GM23338 (cell line): ENCODE measurements around the gene DACT2. TPM values are rescaled to one million over a fixed set of nuclear protein-coding genes. Genes with fewer than 3 reads are reported as not detected.

Source experiments
- ATAC-seq: fragments of 200-7000 bp; cut with Tn5 transposase; 3 replicates; pipeline ENCODE4 v1.9.1; 2020
- DNase-seq: peaks from one replicate; pipeline ENCODE4 v3.0.0-alpha.2; 2015; ENCODE audit warnings: low spot score
- H2AFZ ChIP-seq: fragments of 200-600 bp; sonication (generic); 2 replicates; pipeline ENCODE4 v1.8.0; 2016; ENCODE audit warnings: antibody characterized with exemption, mild to moderate bottlenecking, moderate library complexity
- H3F3A ChIP-seq: fragments of 200-600 bp; sonication (generic); replicated peaks from 2 replicates; pipeline ENCODE4 v1.8.0; 2017; ENCODE audit warnings: antibody characterized with exemption, mixed run types, low read depth
- H3K27ac ChIP-seq: fragments of 200-600 bp; sonication (generic); 2 replicates; pipeline ENCODE4 v1.6.1; 2016; ENCODE audit warnings: low read depth
- H3K27me3 ChIP-seq: fragments of 200-600 bp; sonication (generic); 2 replicates; pipeline ENCODE4 v1.8.0; 2016; ENCODE audit warnings: mild to moderate bottlenecking, mixed run types, moderate library complexity; ENCODE audit not compliant: insufficient read depth
- H3K36me3 ChIP-seq: fragments of 200-600 bp; sonication (generic); 2 replicates; pipeline ENCODE4 v1.8.0; 2016; ENCODE audit warnings: mild to moderate bottlenecking; ENCODE audit not compliant: insufficient read depth
- H3K4me1 ChIP-seq: fragments of 200-600 bp; sonication (generic); 2 replicates; pipeline ENCODE4 v1.8.0; 2016; ENCODE audit warnings: mild to moderate bottlenecking, moderate library complexity; ENCODE audit not compliant: insufficient read depth
- H3K4me2 ChIP-seq: fragments of 200-600 bp; sonication (generic); 2 replicates; pipeline ENCODE4 v1.7.1; 2017; ENCODE audit warnings: mixed run types
- H3K4me3 ChIP-seq: fragments of 200-600 bp; sonication (generic); 2 replicates; pipeline ENCODE4 v1.6.1; 2016; ENCODE audit warnings: mixed run types
- H3K79me2 ChIP-seq: fragments of 200-600 bp; sonication (generic); replicated peaks from 2 replicates; pipeline ENCODE4 v1.8.0; 2017; ENCODE audit warnings: mild to moderate bottlenecking; ENCODE audit not compliant: insufficient read depth
- H3K9me2 ChIP-seq: fragments of 200-600 bp; sonication (generic); 2 replicates; pipeline ENCODE4 v1.8.0; 2017; ENCODE audit not compliant: insufficient read depth
- H4K20me1 ChIP-seq: fragments of 200-600 bp; sonication (generic); replicated peaks from 2 replicates; pipeline ENCODE4 v1.8.0; 2017; ENCODE audit warnings: mild to moderate bottlenecking; ENCODE audit not compliant: insufficient read depth
- H3K27ac Mint-ChIP-seq: 2 replicates; pipeline ENCODE4 v1.8.0; 2020; ENCODE audit warnings: inconsistent platforms, mild to moderate bottlenecking, moderate library complexity, mixed read lengths
- H3K27me3 Mint-ChIP-seq: 3 replicates; pipeline ENCODE4 v1.8.0; 2022; ENCODE audit warnings: low read depth, mild to moderate bottlenecking, moderate library complexity, mixed read lengths, inconsistent platforms; ENCODE audit not compliant: insufficient read depth, poor library complexity
- H3K36me3 Mint-ChIP-seq: 3 replicates; pipeline ENCODE4 v1.8.0; 2021; ENCODE audit warnings: low read depth, mild to moderate bottlenecking, inconsistent platforms, moderate library complexity, mixed read lengths
- H3K4me1 Mint-ChIP-seq: 3 replicates; pipeline ENCODE4 v1.8.0; 2020; ENCODE audit warnings: mild to moderate bottlenecking, inconsistent platforms, mixed read lengths
- H3K4me3 Mint-ChIP-seq: 3 replicates; pipeline ENCODE4 v1.8.0; 2021; ENCODE audit warnings: moderate library complexity, mild to moderate bottlenecking, inconsistent platforms, mixed read lengths
- H3K9me3 Mint-ChIP-seq: 3 replicates; pipeline ENCODE4 v1.8.0; 2020; ENCODE audit warnings: moderate library complexity, mild to moderate bottlenecking, inconsistent platforms, mixed read lengths
- ZNF114 ChIP-seq: fragments of 250-450 bp; sonication (Bioruptor Pico); IDR thresholded peaks from 2 replicates; pipeline ENCODE4 v1.5.0; 2020; ENCODE audit warnings: mild to moderate bottlenecking, moderate library complexity
- ZNF331 ChIP-seq: fragments of 250-450 bp; sonication (Bioruptor Pico); IDR thresholded peaks from 2 replicates; pipeline ENCODE4 v1.5.0; 2020; ENCODE audit warnings: low read depth, mild to moderate bottlenecking, moderate library complexity
- polyA plus RNA-seq: library from polyadenylated mRNA; unstranded; fragments of >200 nt; fragmentation: Nextera tagmentation; extraction: Ambion mirVana; gene quantifications from 2 replicates; pipeline ENCODE4 v1.2.1, GENCODE V29; 2016
- total RNA-seq: library from RNA; depleted of rRNA; stranded (reverse); fragments of >200 nt; shearing (Covaris generic); gene quantifications from 2 replicates; pipeline ENCODE4 v1.2.3, GENCODE V29; 2014
- TF ChIP-seq, protein P1 (sequence below): fragments of 250-450 bp; sonication (Bioruptor Pico); IDR thresholded peaks from 2 replicates; pipeline ENCODE4 v1.5.0; 2020; ENCODE audit warnings: mild to moderate bottlenecking, moderate library complexity
- TF ChIP-seq, protein P2 (sequence below): IDR thresholded peaks from 2 replicates; pipeline ENCODE4 v1.6.1; 2016; ENCODE audit warnings: antibody characterized with exemption

Gene DACT2
- total and polyA plus RNA-seq, 2 experiments from 2014 or later = 1.8 to 10.6 TPM

DNA sequence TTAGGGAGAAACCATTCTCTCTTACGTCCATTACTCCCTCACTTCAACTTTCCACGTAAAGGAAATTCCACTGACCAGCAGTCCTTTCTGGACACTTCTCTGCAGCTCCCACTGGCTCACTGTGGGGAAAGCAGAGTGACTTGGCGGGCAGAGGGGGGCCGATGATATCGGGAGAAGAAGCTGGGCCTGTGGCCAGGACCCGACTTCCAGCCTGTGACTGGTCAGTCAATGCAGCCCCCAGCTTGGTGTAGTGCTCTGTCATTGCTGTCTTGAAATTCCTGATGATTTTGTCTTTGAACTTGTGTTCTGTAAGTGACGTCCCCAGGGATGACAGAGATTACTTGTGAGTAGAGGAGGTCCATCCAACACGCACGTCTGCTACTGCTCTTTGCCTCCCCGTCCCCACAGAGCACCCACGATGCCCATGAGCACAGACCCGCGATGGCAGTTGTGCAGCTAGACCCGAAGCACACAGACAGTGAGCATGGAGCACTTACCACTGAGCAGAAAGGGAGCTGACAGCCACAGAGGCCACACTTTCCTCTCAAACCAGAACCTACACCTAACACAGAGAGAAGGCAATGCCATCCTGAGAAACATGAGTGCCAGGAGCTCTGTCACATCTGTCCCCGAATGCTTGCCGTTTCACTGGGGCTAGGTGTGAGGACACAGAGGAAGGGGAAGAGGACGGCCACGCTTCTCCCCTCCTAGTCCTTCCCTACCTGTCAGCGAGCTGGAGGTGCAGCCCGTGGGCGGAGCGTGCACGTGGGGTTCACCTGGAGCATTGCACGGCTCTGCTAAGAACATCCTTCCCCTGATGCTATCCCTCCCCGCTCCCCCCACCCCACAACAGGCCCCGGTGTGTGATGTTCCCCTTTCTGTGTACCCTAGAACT lies 25.7 kb downstream of the DACT2 start (continued):
- TF ChIP-seq, protein P1, sequence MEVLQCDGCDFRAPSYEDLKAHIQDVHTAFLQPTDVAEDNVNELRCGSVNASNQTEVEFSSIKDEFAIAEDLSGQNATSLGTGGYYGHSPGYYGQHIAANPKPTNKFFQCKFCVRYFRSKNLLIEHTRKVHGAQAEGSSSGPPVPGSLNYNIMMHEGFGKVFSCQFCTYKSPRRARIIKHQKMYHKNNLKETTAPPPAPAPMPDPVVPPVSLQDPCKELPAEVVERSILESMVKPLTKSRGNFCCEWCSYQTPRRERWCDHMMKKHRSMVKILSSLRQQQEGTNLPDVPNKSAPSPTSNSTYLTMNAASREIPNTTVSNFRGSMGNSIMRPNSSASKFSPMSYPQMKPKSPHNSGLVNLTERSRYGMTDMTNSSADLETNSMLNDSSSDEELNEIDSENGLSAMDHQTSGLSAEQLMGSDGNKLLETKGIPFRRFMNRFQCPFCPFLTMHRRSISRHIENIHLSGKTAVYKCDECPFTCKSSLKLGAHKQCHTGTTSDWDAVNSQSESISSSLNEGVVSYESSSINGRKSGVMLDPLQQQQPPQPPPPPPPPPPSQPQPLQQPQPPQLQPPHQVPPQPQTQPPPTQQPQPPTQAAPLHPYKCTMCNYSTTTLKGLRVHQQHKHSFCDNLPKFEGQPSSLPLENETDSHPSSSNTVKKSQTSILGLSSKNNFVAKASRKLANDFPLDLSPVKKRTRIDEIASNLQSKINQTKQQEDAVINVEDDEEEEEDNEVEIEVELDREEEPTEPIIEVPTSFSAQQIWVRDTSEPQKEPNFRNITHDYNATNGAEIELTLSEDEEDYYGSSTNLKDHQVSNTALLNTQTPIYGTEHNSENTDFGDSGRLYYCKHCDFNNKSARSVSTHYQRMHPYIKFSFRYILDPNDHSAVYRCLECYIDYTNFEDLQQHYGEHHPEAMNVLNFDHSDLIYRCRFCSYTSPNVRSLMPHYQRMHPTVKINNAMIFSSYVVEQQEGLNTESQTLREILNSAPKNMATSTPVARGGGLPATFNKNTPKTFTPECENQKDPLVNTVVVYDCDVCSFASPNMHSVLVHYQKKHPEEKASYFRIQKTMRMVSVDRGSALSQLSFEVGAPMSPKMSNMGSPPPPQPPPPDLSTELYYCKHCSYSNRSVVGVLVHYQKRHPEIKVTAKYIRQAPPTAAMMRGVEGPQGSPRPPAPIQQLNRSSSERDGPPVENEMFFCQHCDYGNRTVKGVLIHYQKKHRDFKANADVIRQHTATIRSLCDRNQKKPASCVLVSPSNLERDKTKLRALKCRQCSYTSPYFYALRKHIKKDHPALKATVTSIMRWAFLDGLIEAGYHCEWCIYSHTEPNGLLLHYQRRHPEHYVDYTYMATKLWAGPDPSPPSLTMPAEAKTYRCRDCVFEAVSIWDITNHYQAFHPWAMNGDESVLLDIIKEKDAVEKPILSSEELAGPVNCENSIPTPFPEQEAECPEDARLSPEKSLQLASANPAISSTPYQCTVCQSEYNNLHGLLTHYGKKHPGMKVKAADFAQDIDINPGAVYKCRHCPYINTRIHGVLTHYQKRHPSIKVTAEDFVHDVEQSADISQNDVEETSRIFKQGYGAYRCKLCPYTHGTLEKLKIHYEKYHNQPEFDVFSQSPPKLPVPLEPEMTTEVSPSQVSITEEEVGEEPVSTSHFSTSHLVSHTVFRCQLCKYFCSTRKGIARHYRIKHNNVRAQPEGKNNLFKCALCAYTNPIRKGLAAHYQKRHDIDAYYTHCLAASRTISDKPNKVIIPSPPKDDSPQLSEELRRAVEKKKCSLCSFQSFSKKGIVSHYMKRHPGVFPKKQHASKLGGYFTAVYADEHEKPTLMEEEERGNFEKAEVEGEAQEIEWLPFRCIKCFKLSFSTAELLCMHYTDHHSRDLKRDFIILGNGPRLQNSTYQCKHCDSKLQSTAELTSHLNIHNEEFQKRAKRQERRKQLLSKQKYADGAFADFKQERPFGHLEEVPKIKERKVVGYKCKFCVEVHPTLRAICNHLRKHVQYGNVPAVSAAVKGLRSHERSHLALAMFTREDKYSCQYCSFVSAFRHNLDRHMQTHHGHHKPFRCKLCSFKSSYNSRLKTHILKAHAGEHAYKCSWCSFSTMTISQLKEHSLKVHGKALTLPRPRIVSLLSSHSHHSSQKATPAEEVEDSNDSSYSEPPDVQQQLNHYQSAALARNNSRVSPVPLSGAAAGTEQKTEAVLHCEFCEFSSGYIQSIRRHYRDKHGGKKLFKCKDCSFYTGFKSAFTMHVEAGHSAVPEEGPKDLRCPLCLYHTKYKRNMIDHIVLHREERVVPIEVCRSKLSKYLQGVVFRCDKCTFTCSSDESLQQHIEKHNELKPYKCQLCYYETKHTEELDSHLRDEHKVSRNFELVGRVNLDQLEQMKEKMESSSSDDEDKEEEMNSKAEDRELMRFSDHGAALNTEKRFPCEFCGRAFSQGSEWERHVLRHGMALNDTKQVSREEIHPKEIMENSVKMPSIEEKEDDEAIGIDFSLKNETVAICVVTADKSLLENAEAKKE (CRISPR knock-in tag) = no peak
- TF ChIP-seq ZNF114 (no peak), ZNF331 (no peak)

DNA sequence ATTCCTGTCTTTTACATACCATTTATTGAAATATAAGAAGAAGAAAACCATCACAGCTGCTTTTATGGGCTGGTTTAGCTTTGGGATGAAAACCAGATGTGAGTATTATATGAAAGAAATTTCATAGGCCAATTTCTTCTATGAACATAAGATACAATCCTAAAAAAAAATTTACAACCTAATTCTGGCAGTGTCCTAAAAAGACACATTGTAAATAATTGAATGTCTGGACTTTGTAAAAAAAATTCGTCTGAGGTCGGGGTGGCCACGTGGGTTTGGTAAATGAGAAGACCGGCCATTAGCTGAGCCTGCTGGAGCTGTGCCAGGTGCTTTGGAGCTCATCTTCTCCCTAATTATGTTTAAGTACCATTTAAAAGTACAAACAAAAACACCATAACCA lies 26.8 kb downstream of the DACT2 start:
- H3K4me2 ChIP-seq = no peak overlapping the region
- no peaks in the 10 kb centered on the region for H3F3A ChIP-seq
- no peaks in the 10 kb centered on the region for H3K4me1 ChIP-seq
- no peaks in the 10 kb centered on the region for H3K27me3 ChIP-seq
- no peak overlapping the region for H3K4me3 ChIP-seq
- H3K79me2 ChIP-seq = no peaks in the 10 kb centered on the region
- ATAC-seq (no peak), DNase-seq (no peak)
- no peaks in the 10 kb centered on the region for H3K4me1 Mint-ChIP-seq
- H3K36me3 ChIP-seq = no peaks in the 10 kb centered on the region
- no peak overlapping the region for H3K4me3 Mint-ChIP-seq
- no peak overlapping the region for H3K27ac ChIP-seq
- H3K27ac Mint-ChIP-seq = no peak overlapping the region
- H2AFZ ChIP-seq = no peak overlapping the region
- H3K36me3 Mint-ChIP-seq = no peaks in the 10 kb centered on the region
- TF ChIP-seq, protein P2, sequence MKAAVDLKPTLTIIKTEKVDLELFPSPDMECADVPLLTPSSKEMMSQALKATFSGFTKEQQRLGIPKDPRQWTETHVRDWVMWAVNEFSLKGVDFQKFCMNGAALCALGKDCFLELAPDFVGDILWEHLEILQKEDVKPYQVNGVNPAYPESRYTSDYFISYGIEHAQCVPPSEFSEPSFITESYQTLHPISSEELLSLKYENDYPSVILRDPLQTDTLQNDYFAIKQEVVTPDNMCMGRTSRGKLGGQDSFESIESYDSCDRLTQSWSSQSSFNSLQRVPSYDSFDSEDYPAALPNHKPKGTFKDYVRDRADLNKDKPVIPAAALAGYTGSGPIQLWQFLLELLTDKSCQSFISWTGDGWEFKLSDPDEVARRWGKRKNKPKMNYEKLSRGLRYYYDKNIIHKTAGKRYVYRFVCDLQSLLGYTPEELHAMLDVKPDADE = no peak
- no peaks in the 10 kb centered on the region for H3K9me2 ChIP-seq
- H4K20me1 ChIP-seq = no peaks in the 10 kb centered on the region
- H3K9me3 Mint-ChIP-seq = no peaks in the 10 kb centered on the region
- H3K27me3 Mint-ChIP-seq = peaks cover 4% of the 10 kb centered on the region
